ENCODE results near the gene SQOR. TPM values are rescaled to one million over a fixed set of nuclear protein-coding genes. Genes with fewer than 3 reads are reported as not detected.

SQOR gene
- total RNA-seq, 1 experiment from 2014 or later: 17.6 TPM

GRCh38 chr15:45628136-45628535 lies 6.7 kb upstream of the SQOR start:
- no peak overlapping the region for H2AFZ ChIP-seq (ENCODE audit: low read depth, low read length, poor library complexity, severe bottlenecking)
- POLR2A ChIA-PET: no interaction called here

More at GRCh38 chr15:45628136-45628535, 6.7 kb upstream of the SQOR start:
- no peak overlapping the region for H3K4me2 ChIP-seq (ENCODE audit: low read length)
- no peak for DNase-seq (ENCODE audit: low read depth, low spot score)
- no peaks in the 10 kb centered on the region for H4K20me1 ChIP-seq (ENCODE audit: insufficient read depth)
- ChIA-PET CTCF (interaction anchor here (1.4 kb wide), 1 partner anchor 171 kb away, joined by 4 read pairs; no protein-coding TSS in a partner anchor), RAD21 (ENCODE audit: low non-redundant PET in 1 of 2, low total read pairs in 2 of 2, uncharacterized antibody in 2 of 2, unreplicated experiment in 2 of 2) (no interaction called here)
- ATAC-seq: no peak
- H3K9me3 ChIP-seq (ENCODE audit: control insufficient read depth in 1 of 2, insufficient read depth in 1 of 2, low read depth in 1 of 2, low read length in 2 of 2): no peaks in the 10 kb centered on the region
- intact Hi-C loops (cut with micrococcal nuclease): no loop called here
- TF ChIP-seq CEBPB (IDR thresholded peaks at IDR 0.05; ENCODE audit: low read depth) (no peak), SP1 (IDR thresholded peaks at IDR 0.05; ENCODE audit: low read depth) (no peak), FOSL1 (IDR thresholded peaks at IDR 0.05; ENCODE audit: low read depth) (no peak), YY1 (IDR thresholded peaks at IDR 0.05; ENCODE audit: extremely low read depth, insufficient replicate concordance, low read depth, low read length) (no peak), JUND (IDR thresholded peaks at IDR 0.05) (no peak), CBX3 (IDR thresholded peaks at IDR 0.05; ENCODE audit: low read depth) (no peak), ZFX (IDR thresholded peaks at IDR 0.05) (no peak), RAD21 (IDR thresholded peaks at IDR 0.05; ENCODE audit: low read depth) (no peak), ELF1 (IDR thresholded peaks at IDR 0.05; ENCODE audit: borderline replicate concordance, low read depth) (no peak), EZH2phosphoT487 (IDR thresholded peaks at IDR 0.05; ENCODE audit: borderline replicate concordance) (no peak)
- TF ChIP-seq, protein P1, sequence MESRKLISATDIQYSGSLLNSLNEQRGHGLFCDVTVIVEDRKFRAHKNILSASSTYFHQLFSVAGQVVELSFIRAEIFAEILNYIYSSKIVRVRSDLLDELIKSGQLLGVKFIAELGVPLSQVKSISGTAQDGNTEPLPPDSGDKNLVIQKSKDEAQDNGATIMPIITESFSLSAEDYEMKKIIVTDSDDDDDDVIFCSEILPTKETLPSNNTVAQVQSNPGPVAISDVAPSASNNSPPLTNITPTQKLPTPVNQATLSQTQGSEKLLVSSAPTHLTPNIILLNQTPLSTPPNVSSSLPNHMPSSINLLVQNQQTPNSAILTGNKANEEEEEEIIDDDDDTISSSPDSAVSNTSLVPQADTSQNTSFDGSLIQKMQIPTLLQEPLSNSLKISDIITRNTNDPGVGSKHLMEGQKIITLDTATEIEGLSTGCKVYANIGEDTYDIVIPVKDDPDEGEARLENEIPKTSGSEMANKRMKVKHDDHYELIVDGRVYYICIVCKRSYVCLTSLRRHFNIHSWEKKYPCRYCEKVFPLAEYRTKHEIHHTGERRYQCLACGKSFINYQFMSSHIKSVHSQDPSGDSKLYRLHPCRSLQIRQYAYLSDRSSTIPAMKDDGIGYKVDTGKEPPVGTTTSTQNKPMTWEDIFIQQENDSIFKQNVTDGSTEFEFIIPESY (IDR thresholded peaks at IDR 0.05; ENCODE audit: extremely low read depth, insufficient replicate concordance, low read length): no peak
- no peak overlapping the region for H3K27ac ChIP-seq (ENCODE audit: low read depth, low read length)
- no TSS peak for BruUV-seq (replicated peaks)
- H3K27me3 ChIP-seq (ENCODE audit: insufficient read depth, low read length): no peaks in the 10 kb centered on the region
- no peaks in the 10 kb centered on the region for H3K36me3 ChIP-seq (ENCODE audit: control insufficient read depth in 1 of 2, insufficient read depth in 2 of 2, low read length in 2 of 2)
- H3K9me2 ChIP-seq (ENCODE audit: insufficient read depth): no peaks in the 10 kb centered on the region
- no peak overlapping the region for H3K9ac ChIP-seq (ENCODE audit: low read length)
- no peaks in the 10 kb centered on the region for H3K79me2 ChIP-seq (ENCODE audit: insufficient read depth, low read length)
- H3K4me1 ChIP-seq (ENCODE audit: control insufficient read depth in 1 of 2, insufficient read depth in 2 of 2, low read length in 2 of 2): peaks cover 6 to 20% of the 10 kb centered on the region in 2 experiments
- no peak overlapping the region for H3K4me3 ChIP-seq (replicated peaks in 1 of 2; ENCODE audit: low read depth in 1 of 2, low read length in 2 of 2)
